PC-3 (cell line): Measurements from ENCODE around the gene ARFGEF2.

Source experiments
- EZH2 ChIP-seq: fragments of 300-600 bp; sonication (generic); IDR thresholded peaks from one replicate; pipeline ENCODE4 v1.6.1; 2017; ENCODE audit warnings: antibody characterized with exemption, mild to moderate bottlenecking, low read length; ENCODE audit not compliant: unreplicated experiment
- EZH2phosphoT487 ChIP-seq: fragments of 300-600 bp; sonication (generic); IDR thresholded peaks from 2 replicates; pipeline ENCODE4 v1.6.1; 2018; ENCODE audit warnings: mild to moderate bottlenecking, antibody characterized with exemption, low read length, borderline replicate concordance
- TF ChIP-seq, protein P1 (sequence below): fragments of 300-600 bp; sonication (generic); conservative IDR thresholded peaks from 2 replicates; pipeline ENCODE4 v1.5.1; 2017; ENCODE audit warnings: antibody characterized with exemption, low read depth, mild to moderate bottlenecking, low read length

DNA sequence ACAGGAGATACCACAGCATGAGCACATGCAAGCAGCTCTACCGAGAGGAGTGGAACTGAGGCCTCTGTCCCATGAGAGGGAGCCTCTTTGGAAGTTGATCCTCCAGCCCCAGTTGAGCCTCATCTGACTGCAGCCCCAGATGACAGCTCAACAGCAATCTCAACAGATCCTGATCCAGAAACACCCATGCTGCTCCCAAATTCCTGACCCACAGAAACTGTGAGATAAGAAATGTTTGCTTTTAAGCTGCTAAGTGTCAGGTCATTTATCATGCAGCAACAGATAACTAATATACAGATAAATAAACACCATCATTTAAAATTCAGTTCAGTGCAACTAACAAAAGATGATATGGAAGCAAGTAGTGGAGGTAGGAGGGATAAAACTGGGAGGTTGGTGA is 4.8 kb upstream of the ARFGEF2 start:
- TF ChIP-seq, protein P1, sequence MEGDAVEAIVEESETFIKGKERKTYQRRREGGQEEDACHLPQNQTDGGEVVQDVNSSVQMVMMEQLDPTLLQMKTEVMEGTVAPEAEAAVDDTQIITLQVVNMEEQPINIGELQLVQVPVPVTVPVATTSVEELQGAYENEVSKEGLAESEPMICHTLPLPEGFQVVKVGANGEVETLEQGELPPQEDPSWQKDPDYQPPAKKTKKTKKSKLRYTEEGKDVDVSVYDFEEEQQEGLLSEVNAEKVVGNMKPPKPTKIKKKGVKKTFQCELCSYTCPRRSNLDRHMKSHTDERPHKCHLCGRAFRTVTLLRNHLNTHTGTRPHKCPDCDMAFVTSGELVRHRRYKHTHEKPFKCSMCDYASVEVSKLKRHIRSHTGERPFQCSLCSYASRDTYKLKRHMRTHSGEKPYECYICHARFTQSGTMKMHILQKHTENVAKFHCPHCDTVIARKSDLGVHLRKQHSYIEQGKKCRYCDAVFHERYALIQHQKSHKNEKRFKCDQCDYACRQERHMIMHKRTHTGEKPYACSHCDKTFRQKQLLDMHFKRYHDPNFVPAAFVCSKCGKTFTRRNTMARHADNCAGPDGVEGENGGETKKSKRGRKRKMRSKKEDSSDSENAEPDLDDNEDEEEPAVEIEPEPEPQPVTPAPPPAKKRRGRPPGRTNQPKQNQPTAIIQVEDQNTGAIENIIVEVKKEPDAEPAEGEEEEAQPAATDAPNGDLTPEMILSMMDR: no peak
- no peak for TF ChIP-seq EZH2
- TF ChIP-seq EZH2phosphoT487: no peak
